ENCODE results near the gene POU6F2.

GRCh38 chr7:39102234-39102633 lies 124.5 kb downstream of the POU6F2 start:
- TF ChIP-seq POLR2AphosphoS5 (IDR thresholded peaks at IDR 0.05): no peak
- no peak for TF ChIP-seq POLR2A (IDR thresholded peaks at IDR 0.05)
